LoVo (cell line): Measurements from ENCODE around the gene KCNT2.

ENCODE experiments used
- DNase-seq: peaks from one replicate; pipeline ENCODE4 v3.0.0-alpha.2; 2016; ENCODE audit warnings: low spot score

The KCNT2 gene

DNA sequence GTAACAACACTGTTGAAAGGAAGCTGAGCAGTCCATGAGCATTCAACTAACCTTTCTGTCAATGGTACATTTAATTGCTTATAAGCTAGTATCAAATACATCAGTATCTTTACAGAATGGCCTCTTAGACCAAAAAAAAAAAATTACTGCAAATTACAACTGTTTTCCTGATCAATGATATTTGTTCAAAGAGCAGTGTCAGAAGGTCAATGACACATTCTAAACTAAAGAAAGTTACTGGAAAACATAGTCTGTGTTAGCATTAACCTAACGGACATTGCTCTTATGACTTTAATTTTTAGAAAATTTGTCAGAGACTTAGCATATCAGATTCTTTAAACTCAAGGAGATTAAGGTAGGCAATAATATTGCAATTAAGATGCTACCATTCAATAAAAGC, 162.5 kb downstream of the KCNT2 start:
- no peak for DNase-seq

DNA sequence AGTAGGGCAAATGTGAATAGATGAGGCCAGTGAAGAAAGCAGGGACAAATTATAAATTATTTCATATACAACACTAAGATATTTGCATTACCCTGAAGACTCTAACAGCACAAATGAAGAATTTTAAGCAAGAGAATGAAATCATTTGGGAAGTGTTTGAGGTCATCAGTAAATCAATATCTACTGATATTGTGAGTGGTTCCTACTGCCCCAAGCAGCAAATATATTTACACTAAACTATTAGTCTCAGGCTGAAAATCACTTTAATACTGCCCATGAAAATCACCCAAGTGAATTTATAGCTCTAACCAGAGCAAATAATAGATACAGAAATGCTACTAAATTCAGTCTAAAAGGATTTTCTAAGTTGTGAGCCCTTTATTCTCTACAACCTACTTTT, 163.6 kb downstream of the KCNT2 start:
- DNase-seq: no peak

DNA sequence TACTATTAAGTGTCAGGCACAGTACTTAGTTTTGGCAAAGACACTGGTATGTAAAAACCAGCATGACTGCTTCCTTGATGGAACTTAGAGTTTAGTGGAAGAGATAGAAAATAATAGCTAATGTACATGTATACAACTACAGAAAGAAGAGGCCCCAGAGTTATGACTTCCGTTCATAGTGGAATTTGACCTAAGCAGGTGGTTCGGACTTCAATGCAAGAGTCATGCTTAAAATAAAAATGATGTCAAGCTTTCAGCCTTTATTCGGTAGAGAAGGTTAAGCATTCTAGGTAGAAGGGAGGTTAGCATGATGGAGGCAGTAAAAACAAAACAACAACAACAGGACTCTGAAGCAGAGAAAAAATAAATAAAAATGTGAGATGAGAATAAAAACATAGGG, 165.9 kb downstream of the KCNT2 start:
- DNase-seq: no peak

DNA sequence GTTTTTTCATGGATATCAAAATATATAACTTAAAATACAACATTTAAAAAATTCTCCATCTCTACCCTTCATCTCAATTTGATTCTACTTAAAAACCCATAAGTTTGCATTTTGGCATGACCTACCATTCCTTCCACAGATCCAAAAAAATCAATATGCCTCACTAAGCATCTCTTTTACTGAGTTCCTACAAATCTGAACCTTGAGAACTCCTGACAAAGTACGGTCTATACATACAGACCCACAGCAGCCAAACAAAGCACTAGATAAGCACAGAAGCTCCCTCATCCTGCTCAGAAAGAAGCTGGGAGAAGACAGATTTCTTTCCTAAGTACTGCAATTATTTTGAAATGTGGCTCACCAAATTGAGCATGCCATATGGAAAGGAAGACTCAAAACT, 167.5 kb downstream of the KCNT2 start:
- DNase-seq: no peak

DNA sequence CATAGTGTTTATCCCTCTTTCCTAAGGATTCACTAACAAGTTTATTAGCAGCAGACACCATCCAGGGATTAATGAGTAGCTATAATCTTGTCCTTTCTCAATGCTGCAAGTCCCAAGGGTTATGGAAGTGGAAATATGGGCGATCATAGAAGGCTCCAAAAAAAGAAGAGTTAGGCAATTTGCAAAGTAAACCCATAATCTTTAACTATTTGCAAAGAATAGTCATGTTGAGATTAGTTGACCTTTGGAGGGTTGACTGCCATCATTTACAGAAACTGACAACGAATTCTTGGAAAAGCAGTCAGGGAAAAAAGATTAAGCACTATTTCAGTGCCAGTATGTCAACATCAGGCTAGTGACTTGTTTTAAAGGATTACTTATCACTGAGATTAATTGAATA, 169.9 kb downstream of the KCNT2 start:
- DNase-seq: no peak

DNA sequence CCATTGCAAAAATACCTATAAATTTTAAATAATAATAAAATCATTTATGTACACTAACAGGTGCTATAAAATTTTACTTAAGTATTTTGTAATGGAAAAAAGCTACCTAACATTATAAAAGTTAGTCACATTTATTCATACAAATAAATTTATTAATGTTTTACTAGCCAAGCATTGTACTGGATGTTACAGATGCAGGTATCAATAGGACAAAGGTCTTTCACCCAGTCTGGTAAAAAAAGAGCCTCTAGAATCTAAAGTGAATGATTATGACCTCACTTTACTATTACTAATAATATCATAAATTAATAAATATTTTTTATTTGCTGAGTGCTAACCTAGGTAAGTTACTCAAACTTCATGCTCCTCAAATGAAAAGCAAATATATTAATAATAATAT, 170.6 kb downstream of the KCNT2 start:
- DNase-seq: no peak

DNA sequence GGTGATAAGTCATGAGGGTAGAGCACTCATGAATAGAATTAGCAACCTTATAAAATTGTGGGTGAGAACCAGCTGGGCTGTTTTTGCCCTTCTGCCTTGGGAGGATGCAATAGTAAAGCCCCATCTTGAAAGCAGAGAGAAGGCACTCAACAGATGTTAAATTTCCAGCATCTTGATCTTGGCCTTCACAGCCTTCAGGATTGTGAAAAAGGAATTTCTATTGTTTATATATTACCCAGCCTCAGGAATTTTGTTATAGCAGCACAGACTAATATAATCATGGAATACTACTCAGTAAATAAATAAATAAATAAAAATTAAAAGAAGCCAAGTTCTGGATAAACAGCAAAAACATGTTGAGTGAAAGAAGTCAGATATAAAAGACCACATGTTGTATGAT, 175.2 kb downstream of the KCNT2 start:
- no peak for DNase-seq

DNA sequence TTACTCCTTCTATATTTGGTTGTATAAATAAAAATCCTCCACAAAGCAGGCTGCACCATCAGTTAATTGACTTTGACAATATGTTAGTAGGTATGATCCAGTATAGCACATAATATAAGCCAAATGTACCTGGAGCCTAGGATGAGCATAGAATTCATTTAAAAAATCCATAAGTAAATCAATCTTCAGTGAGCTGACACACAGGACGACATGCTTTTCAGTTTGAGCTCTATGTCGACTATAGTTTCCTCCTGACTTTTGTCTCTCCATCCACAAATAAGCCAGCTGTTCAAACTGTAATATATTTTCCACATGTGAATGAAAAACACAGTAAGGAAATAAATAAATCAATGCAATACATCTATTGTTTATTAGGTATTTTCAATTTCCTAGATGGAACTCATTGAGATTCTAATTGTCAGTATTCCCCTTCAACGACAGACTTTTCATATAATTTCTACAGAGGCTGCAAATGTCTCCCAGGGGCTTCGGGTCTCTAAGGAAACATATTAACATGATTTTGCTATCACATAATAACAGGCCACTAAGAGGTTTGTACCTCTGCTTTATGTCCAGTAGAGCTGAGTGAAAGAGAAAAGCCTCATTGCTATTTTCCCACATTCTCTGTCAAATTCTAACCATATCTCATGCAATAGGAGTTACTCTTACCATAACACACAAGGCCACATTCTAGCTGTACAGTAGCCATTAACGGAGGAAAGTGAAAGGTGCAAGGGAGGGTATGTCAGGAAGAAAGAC, 180.1 kb downstream of the KCNT2 start:
- DNase-seq: no peak

DNA sequence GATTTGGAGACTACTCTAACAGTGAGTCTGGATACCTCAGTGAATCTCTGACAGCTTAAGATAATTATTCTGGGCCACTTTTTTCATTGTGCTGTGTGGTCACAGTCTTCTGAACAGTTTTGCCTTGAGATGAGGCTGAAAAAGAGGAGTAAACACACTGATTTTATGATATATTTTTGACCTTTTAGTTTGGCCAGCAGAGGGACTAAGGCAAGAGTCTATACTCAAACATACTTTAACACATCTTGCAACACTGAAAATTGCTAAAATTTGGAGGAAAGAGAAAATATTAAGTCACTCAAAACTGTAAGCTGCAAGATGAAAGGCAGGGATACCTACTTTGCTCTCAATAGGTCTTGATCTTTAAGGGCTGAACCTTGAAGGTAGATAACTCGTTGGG, 182.7 kb downstream of the KCNT2 start:
- no peak for DNase-seq

DNA sequence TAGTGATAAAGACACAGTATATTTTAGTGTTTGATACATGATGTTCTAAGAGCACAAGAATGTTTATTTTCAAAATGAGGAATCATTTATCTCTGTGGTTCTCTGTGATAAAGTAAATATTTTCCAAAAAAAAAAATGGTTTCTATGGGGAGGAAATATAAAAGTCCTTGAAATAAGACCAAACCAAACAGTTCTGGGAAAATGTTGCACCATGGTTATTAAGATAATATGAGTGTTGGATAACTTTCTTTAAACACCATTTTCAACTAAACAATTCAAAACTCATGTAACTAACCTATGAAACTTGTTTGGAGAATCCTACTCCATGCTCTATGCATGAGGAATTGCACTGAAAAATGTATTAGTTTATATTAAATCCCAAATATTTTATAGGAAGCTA, 184.6 kb downstream of the KCNT2 start:
- no peak for DNase-seq

DNA sequence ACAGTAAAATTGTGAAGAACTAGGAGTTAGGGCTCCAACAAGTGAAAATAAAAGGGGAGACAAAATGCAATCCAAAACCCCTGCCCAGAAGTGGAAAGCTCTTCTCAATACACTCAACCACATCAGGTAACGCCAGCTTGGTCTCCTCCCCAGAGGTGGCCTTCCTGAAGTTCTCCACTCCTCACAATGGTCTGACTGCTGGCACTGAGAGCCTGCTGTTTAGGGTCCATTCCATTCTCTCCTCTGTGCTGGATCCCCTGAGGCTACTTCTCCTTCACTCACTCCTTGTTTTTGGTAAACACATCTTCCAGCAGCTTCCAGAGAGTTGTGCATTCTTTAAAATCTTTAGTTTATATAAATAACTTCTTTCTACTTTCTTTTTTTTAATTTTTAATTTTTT, 189.5 kb downstream of the KCNT2 start:
- DNase-seq: no peak

DNA sequence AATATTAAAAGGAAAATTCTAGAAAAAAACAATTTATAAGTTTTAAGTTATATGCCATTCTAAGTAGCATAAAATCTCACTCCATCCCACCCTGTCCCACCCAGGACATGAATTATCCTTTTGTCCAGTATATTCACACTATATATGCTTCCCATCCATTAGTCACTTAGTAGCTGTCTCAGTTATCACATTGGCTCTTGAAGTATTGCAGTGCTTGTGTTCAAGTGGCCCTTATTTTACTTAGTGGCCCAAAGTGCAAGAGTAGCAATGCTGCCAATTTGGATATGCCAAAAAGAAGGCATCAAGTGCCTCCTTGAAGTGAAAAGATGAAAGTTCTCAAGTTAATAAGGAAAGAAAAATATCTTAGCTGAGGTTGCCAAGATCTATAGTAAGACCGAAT, 192.3 kb downstream of the KCNT2 start:
- DNase-seq: no peak

DNA sequence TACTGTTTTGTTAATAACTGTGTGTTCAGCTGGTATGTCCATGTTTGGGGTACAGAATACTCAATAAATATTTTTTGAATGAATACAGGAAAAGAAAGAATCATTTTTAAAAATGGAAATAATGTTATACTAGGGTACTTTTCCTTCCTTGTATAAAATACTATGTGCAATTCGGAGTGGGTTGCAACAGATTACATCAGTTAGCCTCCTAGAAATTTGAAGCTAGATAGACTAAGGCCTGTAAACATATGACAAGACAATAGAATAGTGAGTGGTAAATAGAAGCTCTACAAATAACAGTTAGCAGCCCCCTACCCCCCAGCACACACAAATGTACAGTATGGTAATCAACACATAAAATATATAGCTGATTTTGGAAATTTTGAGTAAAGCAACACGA, 195.9 kb downstream of the KCNT2 start:
- no peak for DNase-seq

DNA sequence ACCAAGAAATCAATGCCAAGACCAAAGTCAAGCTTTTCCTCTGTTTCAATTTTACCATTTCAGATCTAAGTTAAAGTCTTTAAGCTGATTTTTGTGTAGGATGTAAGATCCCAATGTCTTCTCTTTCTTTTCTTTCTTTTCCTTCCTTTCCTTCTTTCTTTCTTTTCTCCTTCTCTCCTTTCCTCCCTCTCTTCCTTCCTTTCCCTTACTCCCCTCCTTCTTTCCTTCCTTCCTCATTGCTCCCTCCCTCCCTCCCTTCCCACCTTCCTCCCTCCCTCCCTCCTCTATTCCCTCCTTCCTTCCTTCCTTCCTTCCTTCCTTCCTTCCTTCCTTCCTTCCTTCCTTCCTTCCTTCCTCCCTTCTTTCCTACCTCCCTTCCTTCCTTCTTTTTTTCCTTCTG, 197.5 kb downstream of the KCNT2 start:
- DNase-seq: no peak

DNA sequence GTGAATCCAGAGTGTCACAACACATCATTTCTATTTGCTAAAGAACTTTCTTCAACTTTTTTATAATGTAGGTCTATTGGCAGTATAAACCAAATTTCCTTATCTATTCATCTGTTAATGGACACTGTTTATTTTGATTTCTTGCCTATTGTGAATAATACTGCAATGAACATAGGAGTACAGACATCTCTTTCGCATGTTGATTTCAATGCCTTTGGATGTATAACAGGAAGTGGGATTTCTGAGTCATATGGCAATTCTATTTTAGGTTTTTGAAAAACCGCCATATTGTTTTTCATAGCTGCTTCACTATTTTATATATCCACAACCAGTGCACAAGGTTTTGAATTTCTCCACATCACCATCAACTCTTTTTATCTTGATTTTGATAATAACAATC, 198.7 kb downstream of the KCNT2 start:
- no peak for DNase-seq

DNA sequence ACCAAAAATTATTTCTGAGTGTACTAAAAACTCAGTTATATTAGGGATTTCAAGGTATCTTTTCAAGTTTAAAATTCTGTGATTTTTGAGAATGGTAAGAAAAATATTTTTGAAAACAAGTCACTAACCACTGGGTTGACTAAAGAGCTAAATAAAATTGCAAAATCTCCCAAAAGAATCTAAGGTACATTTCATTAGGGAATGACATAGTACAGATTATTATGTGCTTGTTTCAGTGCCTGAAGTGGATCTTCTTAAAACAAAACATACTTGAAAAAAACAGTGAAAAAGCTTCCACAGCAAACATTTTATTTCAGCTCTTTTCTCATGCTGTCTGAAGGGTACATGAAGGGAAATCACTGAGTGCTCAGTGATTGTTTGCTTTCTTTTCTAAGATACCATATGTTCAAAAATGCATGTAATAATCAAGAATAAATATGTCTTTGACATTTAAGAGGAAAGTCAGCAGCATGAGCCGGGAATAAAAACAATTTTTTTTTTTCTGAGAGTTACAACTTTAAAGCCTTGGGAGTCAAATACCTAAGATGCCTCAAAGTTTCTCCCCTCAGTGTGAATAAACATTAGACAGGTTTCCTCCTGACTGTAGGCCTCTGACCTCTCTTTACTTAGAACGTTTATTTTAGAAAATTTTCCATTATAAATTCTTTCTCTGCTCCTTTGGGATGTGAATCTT, 200.7 kb downstream of the KCNT2 start:
- no peak for DNase-seq

DNA sequence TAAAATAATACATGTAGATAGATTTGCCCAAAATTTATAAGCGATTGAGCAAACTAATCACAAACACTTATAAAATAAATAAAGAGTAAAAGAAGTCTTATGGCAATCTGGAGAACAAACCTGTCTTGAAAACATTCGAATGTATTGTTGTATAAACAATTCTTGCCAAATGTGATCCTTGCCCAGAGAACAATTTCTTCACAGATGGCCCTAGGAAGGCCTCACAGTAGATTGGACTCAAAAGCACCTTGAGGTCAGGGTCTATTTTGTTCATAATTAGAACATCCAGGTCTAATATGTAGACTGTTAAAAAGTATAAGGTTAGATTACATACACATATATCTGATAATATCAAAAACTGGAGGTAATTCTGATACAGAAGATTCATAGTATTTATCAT, 202.4 kb downstream of the KCNT2 start:
- no peak for DNase-seq

DNA sequence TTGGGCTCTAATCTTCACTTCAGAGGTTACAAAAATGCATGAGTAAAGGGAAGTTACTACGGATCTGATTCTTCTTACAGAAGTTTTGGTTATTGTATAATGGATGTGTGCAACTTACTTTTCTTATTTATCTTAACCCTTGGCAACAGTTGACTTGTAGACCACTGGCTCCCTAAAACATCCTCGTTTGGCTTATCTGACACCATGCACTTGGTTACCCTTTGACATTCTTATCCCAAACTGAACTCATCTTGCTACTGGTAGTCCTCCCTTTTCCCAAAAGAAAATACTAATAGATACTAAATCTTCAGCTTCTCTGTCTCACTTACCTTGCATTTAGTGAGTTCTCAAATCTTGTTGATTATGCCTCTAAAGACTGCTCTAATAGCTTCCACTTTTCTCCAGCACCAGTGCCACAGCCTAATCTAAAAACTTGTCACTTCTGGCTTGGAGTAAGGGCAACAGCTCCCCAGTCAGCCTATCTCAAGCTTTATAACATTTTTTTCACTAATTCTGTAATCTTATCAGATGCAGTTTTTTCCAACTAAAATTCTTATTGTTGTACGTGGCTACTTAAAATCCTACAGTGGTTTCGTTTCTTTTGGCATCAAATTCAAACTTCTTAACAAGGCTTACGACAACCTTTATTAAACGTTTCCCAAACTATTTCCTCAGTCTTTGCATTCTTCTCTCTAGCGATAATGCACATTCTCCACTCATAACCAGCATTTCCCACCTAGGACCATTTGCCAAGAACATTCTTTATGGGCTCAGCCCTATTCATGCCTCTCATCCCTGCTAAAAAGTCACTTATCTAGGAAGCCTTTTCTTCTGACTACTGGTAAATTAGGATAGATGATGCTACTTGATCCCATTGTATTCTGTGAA, 204.2 kb downstream of the KCNT2 start:
- DNase-seq: no peak

DNA sequence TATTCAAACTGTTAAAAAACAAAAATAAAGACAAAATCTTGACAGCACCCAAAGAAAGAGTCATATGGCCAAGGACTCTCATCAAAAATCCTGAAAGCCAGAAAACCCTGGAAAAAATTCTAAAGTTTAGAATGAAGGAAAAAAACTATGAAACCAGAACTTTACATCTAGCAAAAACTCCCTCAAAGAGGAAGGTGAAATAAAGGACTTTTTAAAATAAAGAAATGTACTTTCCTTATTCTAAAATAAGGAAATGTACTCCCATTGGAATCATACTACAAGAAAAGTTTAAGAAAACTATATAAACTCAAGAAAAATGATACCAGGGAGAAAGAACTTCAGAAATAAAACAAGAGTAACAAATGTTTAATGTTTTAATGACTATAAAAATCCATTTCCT, 206.3 kb downstream of the KCNT2 start:
- no peak for DNase-seq

DNA sequence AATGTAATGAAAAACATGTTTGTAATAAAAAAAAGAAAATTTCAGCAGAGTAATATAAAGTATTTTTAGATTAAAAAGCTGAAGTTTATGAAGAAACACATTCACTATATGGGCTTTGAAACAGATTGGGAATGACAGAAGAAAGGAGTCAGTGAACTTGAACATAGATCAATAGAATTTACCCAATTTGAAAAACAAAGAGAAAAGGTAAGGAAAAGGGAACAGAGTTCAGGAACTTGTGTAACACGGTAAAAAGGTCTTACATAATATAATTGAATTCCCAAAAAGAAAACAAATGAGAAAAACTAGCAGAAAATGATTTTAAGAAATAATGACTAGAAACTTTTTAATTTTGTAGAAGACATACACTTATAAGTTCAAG, 206.8 kb downstream of the KCNT2 start:
- DNase-seq: no peak

DNA sequence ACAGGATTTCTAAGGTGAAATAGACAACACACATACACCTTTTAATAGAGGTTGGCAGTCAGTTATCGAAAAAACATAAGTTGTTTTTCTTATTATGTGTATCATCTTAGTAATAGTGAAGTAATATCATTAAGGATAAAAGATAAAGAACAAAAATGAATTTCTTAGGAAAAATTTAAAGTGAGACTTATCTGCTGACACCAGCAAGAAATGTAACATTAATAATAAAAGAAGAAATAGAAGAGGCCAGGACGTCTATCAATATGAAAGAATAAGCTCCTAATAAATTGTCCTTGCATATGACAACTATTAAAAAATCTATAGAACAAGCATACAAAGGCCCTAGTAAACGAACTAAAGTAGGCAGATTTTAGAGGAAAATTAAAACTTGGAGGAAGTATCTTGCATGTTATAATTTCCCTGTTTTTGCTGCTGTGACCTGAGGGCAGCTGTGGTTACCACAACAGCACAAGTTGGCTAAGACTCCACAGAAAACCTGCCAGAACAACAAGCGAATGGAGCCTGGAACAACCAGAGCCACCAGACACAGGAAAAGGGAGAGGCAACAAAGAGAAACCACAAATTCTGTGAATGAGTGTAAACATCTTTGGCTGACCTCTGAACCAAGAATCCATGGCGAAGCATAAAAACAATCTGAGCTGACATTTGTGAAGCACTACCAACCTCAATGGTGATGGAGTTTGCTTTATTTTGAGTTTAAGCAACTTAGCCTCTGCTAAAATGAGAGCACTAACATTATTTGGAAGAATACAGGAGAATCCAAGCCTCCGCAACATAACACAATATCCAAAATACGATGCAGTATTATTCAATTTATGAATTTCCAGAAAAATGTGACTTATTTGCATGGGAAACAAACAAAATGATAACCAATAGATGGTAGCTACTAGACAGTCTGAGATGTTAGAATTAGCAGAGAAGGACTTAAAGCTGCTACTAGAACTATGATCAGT, 207.5 kb downstream of the KCNT2 start:
- DNase-seq: no peak

DNA sequence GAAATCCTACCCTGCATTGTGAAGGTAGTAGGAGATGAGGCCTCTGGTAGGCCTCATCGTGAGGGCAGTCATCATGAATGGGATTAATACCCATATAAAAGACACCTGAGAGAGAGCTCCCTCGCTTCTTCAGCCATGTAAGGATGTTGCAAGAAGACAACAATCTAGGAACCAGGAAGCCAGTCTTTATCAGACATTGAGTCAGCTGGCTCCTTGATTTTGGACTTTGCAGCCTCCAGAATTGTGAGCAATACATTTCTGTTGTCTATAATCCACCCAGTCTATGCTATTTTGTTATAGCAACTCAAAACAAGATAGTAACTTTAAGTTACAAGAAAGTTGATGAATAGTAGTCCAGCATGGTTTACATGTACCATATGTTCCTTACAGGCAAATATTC, 208.5 kb downstream of the KCNT2 start:
- DNase-seq: no peak
